SU-DHL-6 (cell line): Measurements from ENCODE around the gene HCN4.

ENCODE experiments used
- EZH2phosphoT487 ChIP-seq: fragments of 200-600 bp; sonication (generic), shearing (Covaris generic); conservative IDR thresholded peaks from 2 replicates; pipeline ENCODE4 v1.6.1; 2018; ENCODE audit warnings: mild to moderate bottlenecking, antibody characterized with exemption, low read length, moderate library complexity, mixed read lengths
- TF ChIP-seq, protein P1 (sequence below): fragments of 200-600 bp; sonication (generic); IDR thresholded peaks from one replicate; pipeline ENCODE4 v1.5.1; 2017; ENCODE audit warnings: antibody characterized with exemption, mild to moderate bottlenecking, low read length, moderate library complexity; ENCODE audit not compliant: insufficient read depth, poor library complexity, severe bottlenecking

DNA sequence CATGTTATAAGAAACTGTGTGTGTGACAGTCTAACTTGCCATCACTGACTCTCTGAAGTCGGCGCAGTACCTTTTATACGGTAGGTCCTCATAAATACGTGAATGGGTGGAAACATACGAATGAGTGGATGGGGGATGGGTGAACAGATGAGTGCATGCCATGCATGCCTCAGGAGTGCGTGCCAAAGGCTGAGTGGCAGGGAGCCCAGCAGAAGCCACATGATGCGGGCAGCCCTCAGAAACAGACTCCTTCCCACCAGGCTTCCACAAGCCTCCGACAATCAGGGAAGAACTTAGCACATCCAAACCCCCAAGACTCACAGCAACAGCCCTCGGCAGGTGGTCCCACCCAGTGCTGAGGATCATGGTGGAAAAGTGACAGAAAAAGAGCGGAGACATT is 16.7 kb downstream of the HCN4 start:
- no peak for TF ChIP-seq EZH2phosphoT487
- TF ChIP-seq, protein P1, sequence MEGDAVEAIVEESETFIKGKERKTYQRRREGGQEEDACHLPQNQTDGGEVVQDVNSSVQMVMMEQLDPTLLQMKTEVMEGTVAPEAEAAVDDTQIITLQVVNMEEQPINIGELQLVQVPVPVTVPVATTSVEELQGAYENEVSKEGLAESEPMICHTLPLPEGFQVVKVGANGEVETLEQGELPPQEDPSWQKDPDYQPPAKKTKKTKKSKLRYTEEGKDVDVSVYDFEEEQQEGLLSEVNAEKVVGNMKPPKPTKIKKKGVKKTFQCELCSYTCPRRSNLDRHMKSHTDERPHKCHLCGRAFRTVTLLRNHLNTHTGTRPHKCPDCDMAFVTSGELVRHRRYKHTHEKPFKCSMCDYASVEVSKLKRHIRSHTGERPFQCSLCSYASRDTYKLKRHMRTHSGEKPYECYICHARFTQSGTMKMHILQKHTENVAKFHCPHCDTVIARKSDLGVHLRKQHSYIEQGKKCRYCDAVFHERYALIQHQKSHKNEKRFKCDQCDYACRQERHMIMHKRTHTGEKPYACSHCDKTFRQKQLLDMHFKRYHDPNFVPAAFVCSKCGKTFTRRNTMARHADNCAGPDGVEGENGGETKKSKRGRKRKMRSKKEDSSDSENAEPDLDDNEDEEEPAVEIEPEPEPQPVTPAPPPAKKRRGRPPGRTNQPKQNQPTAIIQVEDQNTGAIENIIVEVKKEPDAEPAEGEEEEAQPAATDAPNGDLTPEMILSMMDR, result no peak
